Astrocyte (in vitro differentiated cells and primary cell): ENCODE measurements around the gene ABLIM2. TPM values are rescaled to one million over a fixed set of nuclear protein-coding genes. Genes with fewer than 3 reads are reported as not detected.

Source experiments
- DNase-seq: peaks from one replicate; pipeline ENCODE4 v3.0.0-alpha.2; 2010; ENCODE audit warnings: low read depth
- FAIRE-seq: peaks from 2 replicates; lab custom pipeline; 2011; peaks lifted over from hg19 to GRCh38; lab: Jason Lieb, UNC
- H2AFZ ChIP-seq: 2 replicates; pipeline ENCODE4 v1.6.0; 2012; ENCODE audit warnings: low read depth, low read length, inconsistent platforms
- H3K27ac ChIP-seq: 2 replicates; pipeline ENCODE4 v1.5.1; 2011; ENCODE audit warnings: low read depth, low read length, inconsistent platforms
- H3K27me3 ChIP-seq: 2 replicates; pipeline ENCODE4 v1.6.0; 2011; ENCODE audit warnings: low read length, inconsistent platforms; ENCODE audit not compliant: insufficient read depth
- H3K36me3 ChIP-seq: 2 replicates; pipeline ENCODE4 v1.5.1; 2011; ENCODE audit warnings: low read length, inconsistent platforms; ENCODE audit not compliant: insufficient read depth
- H3K4me1 ChIP-seq: 2 replicates; pipeline ENCODE4 v1.5.1; 2011; ENCODE audit warnings: low read length, inconsistent platforms; ENCODE audit not compliant: insufficient read depth
- H3K4me2 ChIP-seq: 2 replicates; pipeline ENCODE4 v1.6.0; 2012; ENCODE audit warnings: low read length, inconsistent platforms
- H3K4me3 ChIP-seq: 2 replicates; pipeline ENCODE4 v1.5.1; 2011; ENCODE audit warnings: low read depth, mild to moderate bottlenecking, low read length, inconsistent platforms; ENCODE audit not compliant: insufficient read depth
- H3K79me2 ChIP-seq: 2 replicates; pipeline ENCODE4 v1.6.0; 2012; ENCODE audit warnings: mild to moderate bottlenecking, low read length, inconsistent platforms; ENCODE audit not compliant: insufficient read depth
- H3K9ac ChIP-seq: 2 replicates; pipeline ENCODE4 v1.6.0; 2012; ENCODE audit warnings: mild to moderate bottlenecking, low read length, inconsistent platforms
- H3K9me3 ChIP-seq: 2 replicates; pipeline ENCODE4 v1.5.1; 2012; ENCODE audit warnings: low read depth, mild to moderate bottlenecking, low read length, inconsistent platforms; ENCODE audit not compliant: insufficient read depth
- H4K20me1 ChIP-seq: 2 replicates; pipeline ENCODE4 v1.6.0; 2012; ENCODE audit warnings: low read length, inconsistent platforms; ENCODE audit not compliant: insufficient read depth
- H3K27ac Mint-ChIP-seq: one replicate; pipeline ENCODE4 v1.8.0; 2021; ENCODE audit warnings: mild to moderate bottlenecking, mixed read lengths; ENCODE audit not compliant: unreplicated experiment
- H3K27me3 Mint-ChIP-seq: one replicate; pipeline ENCODE4 v1.8.0; 2021; ENCODE audit warnings: low read depth, mixed read lengths; ENCODE audit not compliant: unreplicated experiment
- H3K36me3 Mint-ChIP-seq: one replicate; pipeline ENCODE4 v1.8.0; 2021; ENCODE audit warnings: low read depth, mixed read lengths; ENCODE audit not compliant: unreplicated experiment
- H3K4me1 Mint-ChIP-seq: one replicate; pipeline ENCODE4 v1.8.0; 2021; ENCODE audit warnings: low read depth, mixed read lengths; ENCODE audit not compliant: unreplicated experiment
- H3K4me3 Mint-ChIP-seq: one replicate; pipeline ENCODE4 v1.8.0; 2021; ENCODE audit warnings: mild to moderate bottlenecking, moderate library complexity, mixed read lengths; ENCODE audit not compliant: unreplicated experiment
- H3K9me3 Mint-ChIP-seq: one replicate; pipeline ENCODE4 v1.8.0; 2021; ENCODE audit warnings: mild to moderate bottlenecking, mixed read lengths; ENCODE audit not compliant: unreplicated experiment
- EZH2 ChIP-seq: IDR thresholded peaks from 2 replicates; pipeline ENCODE4 v1.6.1; 2012; ENCODE audit warnings: mild to moderate bottlenecking, low read length, inconsistent platforms; ENCODE audit not compliant: insufficient read depth
- total RNA-seq: library from RNA; stranded (reverse); gene quantifications from 2 replicates; pipeline ENCODE4 v1.2.1, GENCODE V29; 2021
- TF ChIP-seq, protein P1 (sequence below): IDR thresholded peaks from 2 replicates; pipeline ENCODE4 v1.5.1; 2011; ENCODE audit warnings: low read depth, mild to moderate bottlenecking, inconsistent platforms, low read length, moderate library complexity; ENCODE audit not compliant: insufficient read depth

The ABLIM2 gene
- total RNA-seq, 1 donor from 2014 or later: 0.50 TPM

DNA sequence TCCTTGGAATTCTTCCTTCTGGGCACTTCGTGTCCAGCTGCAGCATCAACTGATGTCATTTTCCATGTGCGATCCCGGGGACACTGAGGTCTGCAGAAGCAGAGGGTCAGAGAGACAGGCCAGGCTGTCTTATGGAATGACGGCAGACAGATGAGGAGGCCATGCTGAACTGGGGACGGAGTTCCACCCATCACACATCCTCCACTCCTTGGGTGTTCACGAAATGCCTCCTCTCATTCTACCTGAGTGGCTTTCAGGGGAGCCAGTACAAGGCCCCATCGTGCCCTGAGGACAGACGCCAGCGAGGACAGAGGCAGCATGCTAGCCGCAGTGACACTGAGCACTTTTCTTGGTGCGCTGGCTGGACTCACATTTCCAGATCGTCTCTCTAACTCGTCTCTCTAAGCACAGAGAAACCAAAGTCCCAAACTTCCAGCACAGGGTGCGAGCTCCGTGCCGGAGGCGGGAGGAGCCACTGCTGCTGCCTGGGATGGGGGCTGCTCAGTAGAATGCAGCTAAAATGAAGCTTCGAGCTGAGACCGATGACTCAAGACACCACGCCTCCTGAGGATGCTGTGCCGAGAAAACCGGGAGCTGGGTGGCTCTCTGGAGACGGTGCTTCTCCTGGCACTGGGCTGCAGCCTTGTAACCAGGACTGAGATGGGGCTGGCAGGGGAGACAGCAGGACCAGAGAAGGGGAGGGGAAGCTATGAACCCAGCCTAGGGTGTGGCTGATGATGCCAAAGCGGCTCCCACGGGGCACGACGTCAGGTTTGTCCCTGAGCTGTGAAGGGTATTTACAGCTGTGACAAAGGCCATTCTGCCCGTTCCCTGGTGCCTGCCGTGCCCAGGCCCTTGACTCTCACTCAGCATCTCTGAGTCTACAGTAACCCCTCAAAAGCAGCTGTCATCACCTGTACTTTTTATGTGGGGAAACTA, 8.2 kb downstream of the ABLIM2 start:
- Histone ChIP-seq H3K9me3 (no peaks in the 10 kb centered on the region), H4K20me1 (no peaks in the 10 kb centered on the region), H2AFZ (no peak overlapping the region), H3K27ac (no peak overlapping the region), H3K4me3 (no peak overlapping the region), H3K79me2 (no peaks in the 10 kb centered on the region), H3K36me3 (no peaks in the 10 kb centered on the region), H3K27me3 (peaks cover 38% of the 10 kb centered on the region), H3K4me1 (no peaks in the 10 kb centered on the region), H3K9ac (no peak overlapping the region), H3K4me2 (no peak overlapping the region)
- Mint-ChIP-seq H3K36me3 (no peaks in the 10 kb centered on the region), H3K27me3 (peaks cover 64% of the 10 kb centered on the region), H3K27ac (peak overlapping the region; percentile 23), H3K4me3 (no peak overlapping the region), H3K4me1 (peaks cover 1% of the 10 kb centered on the region), H3K9me3 (no peaks in the 10 kb centered on the region)
- no peak for DNase-seq
- TF ChIP-seq EZH2: no peak
- TF ChIP-seq, protein P1, sequence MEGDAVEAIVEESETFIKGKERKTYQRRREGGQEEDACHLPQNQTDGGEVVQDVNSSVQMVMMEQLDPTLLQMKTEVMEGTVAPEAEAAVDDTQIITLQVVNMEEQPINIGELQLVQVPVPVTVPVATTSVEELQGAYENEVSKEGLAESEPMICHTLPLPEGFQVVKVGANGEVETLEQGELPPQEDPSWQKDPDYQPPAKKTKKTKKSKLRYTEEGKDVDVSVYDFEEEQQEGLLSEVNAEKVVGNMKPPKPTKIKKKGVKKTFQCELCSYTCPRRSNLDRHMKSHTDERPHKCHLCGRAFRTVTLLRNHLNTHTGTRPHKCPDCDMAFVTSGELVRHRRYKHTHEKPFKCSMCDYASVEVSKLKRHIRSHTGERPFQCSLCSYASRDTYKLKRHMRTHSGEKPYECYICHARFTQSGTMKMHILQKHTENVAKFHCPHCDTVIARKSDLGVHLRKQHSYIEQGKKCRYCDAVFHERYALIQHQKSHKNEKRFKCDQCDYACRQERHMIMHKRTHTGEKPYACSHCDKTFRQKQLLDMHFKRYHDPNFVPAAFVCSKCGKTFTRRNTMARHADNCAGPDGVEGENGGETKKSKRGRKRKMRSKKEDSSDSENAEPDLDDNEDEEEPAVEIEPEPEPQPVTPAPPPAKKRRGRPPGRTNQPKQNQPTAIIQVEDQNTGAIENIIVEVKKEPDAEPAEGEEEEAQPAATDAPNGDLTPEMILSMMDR: no peak
- FAIRE-seq: no peak

DNA sequence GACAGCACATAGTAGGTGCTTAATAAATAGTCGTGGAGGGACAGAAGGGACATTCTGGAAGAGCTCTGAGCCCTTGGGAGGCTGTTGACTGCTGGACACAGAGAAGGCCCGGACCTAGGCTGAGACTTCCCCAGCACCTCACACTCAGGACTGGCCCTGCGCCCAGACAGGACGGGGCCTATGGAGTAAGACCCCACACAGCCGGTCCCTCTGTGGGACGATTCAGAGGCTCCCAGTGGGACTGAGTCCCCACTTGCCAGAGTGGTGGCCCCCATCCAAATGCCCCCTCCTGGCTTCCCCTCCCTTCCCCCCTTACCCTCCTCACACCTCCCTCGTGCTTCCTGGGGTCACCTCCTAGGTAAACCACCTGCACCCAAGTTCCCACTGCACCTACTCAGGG, 8.9 kb downstream of the ABLIM2 start:
- Histone ChIP-seq H3K27me3 (peaks cover 44% of the 10 kb centered on the region), H3K9me3 (no peaks in the 10 kb centered on the region), H3K4me1 (no peaks in the 10 kb centered on the region), H3K27ac (no peak overlapping the region), H3K36me3 (no peaks in the 10 kb centered on the region), H3K4me3 (no peak overlapping the region), H2AFZ (no peak overlapping the region), H4K20me1 (no peaks in the 10 kb centered on the region), H3K9ac (no peak overlapping the region), H3K79me2 (no peaks in the 10 kb centered on the region), H3K4me2 (no peak overlapping the region)
- no peaks in the 10 kb centered on the region for H3K36me3 Mint-ChIP-seq
- no peak overlapping the region for H3K4me3 Mint-ChIP-seq
- no peak overlapping the region for H3K27ac Mint-ChIP-seq
- no peak for TF ChIP-seq EZH2
- TF ChIP-seq, protein P1: no peak
- H3K27me3 Mint-ChIP-seq: peaks cover 63% of the 10 kb centered on the region
- FAIRE-seq (no peak), DNase-seq (no peak)
- peaks cover 1% of the 10 kb centered on the region for H3K4me1 Mint-ChIP-seq
- H3K9me3 Mint-ChIP-seq: no peaks in the 10 kb centered on the region
